ENCODE data around the gene CHAF1A.

Gene CHAF1A

GRCh38 chr19:4386041-4386782 lies 16.2 kb upstream of the CHAF1A start:
- H2AK5ac ChIP-seq (ENCODE audit: low read length, severe bottlenecking) = no peak overlapping the region
- peaks cover 51% of the 10 kb centered on the region for H3K4me1 ChIP-seq (ENCODE audit: control insufficient read depth, insufficient read depth, low read depth, low read length)
- H2AFZ ChIP-seq (ENCODE audit: low read depth, low read length) = no peak overlapping the region
- no peaks in the 10 kb centered on the region for H3K9me3 ChIP-seq (ENCODE audit: control insufficient read depth, low read length)
- no peak overlapping the region for H2BK15ac ChIP-seq (ENCODE audit: low read depth, poor library complexity, severe bottlenecking)
- no peak overlapping the region for H2BK12ac ChIP-seq (ENCODE audit: low read length in 2 of 2)
- no peak overlapping the region for H3K23ac ChIP-seq (ENCODE audit: low read length in 2 of 2)
- H4K91ac ChIP-seq (ENCODE audit: low read length) = no peak overlapping the region
- 81% methylated on average over 12 of the region's 13 CpGs for WGBS
- H3K79me1 ChIP-seq (replicated peaks; ENCODE audit: low read length, poor library complexity, severe bottlenecking) = peaks cover 9% of the 10 kb centered on the region
- H3K14ac ChIP-seq (ENCODE audit: low read length in 2 of 2) = no peak overlapping the region
- peak overlapping the region; percentile 85 for H3K27ac ChIP-seq (ENCODE audit: low read length, poor library complexity, severe bottlenecking)
- DNase-seq = no peak
- no peak overlapping the region for H3K18ac ChIP-seq (ENCODE audit: low read depth in 1 of 2, low read length in 2 of 2)
- H2BK120ac ChIP-seq (ENCODE audit: low read depth, low read length) = no peak overlapping the region
- no peak overlapping the region for H4K8ac ChIP-seq (ENCODE audit: low read length)
- peak overlapping the region; percentile 2 for H3K4me2 ChIP-seq (ENCODE audit: low read length, poor library complexity, severe bottlenecking)
- H3K27me3 ChIP-seq (ENCODE audit: control insufficient read depth in 1 of 2, insufficient read depth in 1 of 2, low read length in 2 of 2) = no peaks in the 10 kb centered on the region
- H3K4me3 ChIP-seq (ENCODE audit: insufficient read depth in 1 of 2, low read depth in 1 of 2, low read length in 2 of 2) = no peak overlapping the region
- H3K4ac ChIP-seq (ENCODE audit: low read depth in 1 of 2, low read length in 2 of 2) = no peak overlapping the region
- peaks cover 39 to 46% of the 10 kb centered on the region in 2 experiments for H3K36me3 ChIP-seq (ENCODE audit: control insufficient read depth in 1 of 2, insufficient read depth in 2 of 2, low read depth in 1 of 2, low read length in 2 of 2)
- H2BK5ac ChIP-seq (ENCODE audit: low read depth, low read length, poor library complexity, severe bottlenecking) = no peak overlapping the region
- peak overlapping the region; percentile 33 for H3K9ac ChIP-seq (ENCODE audit: low read length)

- Histone ChIP-seq H2AFZ (ENCODE audit: low read depth, low read length) (no peak overlapping the region), H3K9ac (ENCODE audit: low read length) (peak overlapping the region; percentile 21), H2BK15ac (ENCODE audit: low read depth, poor library complexity, severe bottlenecking) (peak overlapping the region; percentile 12), H2BK120ac (ENCODE audit: low read depth, low read length) (no peak overlapping the region), H4K8ac (ENCODE audit: low read length) (no peak overlapping the region), H3K4me2 (ENCODE audit: low read length, poor library complexity, severe bottlenecking) (no peak overlapping the region), H3K4me3 (ENCODE audit: insufficient read depth in 1 of 2, low read depth in 1 of 2, low read length in 2 of 2) (no peak overlapping the region), H4K91ac (ENCODE audit: low read length) (peak overlapping the region; percentile 25), H2AK5ac (ENCODE audit: low read length, severe bottlenecking) (peak overlapping the region; percentile 63), H3K9me3 (ENCODE audit: control insufficient read depth, low read length) (no peaks in the 10 kb centered on the region), H3K14ac (ENCODE audit: low read length in 2 of 2) (peak overlapping the region in 1 of 2 experiments; percentile 77), H2BK5ac (ENCODE audit: low read depth, low read length, poor library complexity, severe bottlenecking) (no peak overlapping the region), H3K36me3 (ENCODE audit: control insufficient read depth in 1 of 2, insufficient read depth in 2 of 2, low read depth in 1 of 2, low read length in 2 of 2) (peaks cover 35 to 40% of the 10 kb centered on the region in 2 experiments), H3K27ac (ENCODE audit: low read length, poor library complexity, severe bottlenecking) (no peak overlapping the region), H3K18ac (ENCODE audit: low read depth in 1 of 2, low read length in 2 of 2) (peak overlapping the region in 1 of 2 experiments; percentile 34), H2BK12ac (ENCODE audit: low read length in 2 of 2) (peak overlapping the region in 1 of 2 experiments; percentile 46), H3K23ac (ENCODE audit: low read length in 2 of 2) (no peak overlapping the region), H3K27me3 (ENCODE audit: control insufficient read depth in 1 of 2, insufficient read depth in 1 of 2, low read length in 2 of 2) (no peaks in the 10 kb centered on the region), H3K79me1 (replicated peaks; ENCODE audit: low read length, poor library complexity, severe bottlenecking) (peaks cover 6% of the 10 kb centered on the region), H3K4me1 (ENCODE audit: control insufficient read depth, insufficient read depth, low read depth, low read length) (peaks cover 64% of the 10 kb centered on the region), H3K4ac (ENCODE audit: low read depth in 1 of 2, low read length in 2 of 2) (no peak overlapping the region)
- no peak for DNase-seq
- 93% methylated on average over 16 of the region's 16 CpGs for WGBS
These were observed 13.9 kb upstream of the CHAF1A start for GRCh38 chr19:4388337-4389063.

GRCh38 chr19:4389064-4389375 lies 13.4 kb upstream of the CHAF1A start:
- H4K91ac ChIP-seq (ENCODE audit: low read length) = peak overlapping the region; percentile 74
- 90% methylated on average over 9 of the region's 9 CpGs for WGBS
- H2BK5ac ChIP-seq (ENCODE audit: low read depth, low read length, poor library complexity, severe bottlenecking) = no peak overlapping the region

GRCh38 chr19:4389511-4390016 lies 12.9 kb upstream of the CHAF1A start:
- H3K79me1 ChIP-seq (replicated peaks; ENCODE audit: low read length, poor library complexity, severe bottlenecking) = peaks cover 2% of the 10 kb centered on the region
- 80% methylated on average over 17 of the region's 17 CpGs for WGBS
- H3K27ac ChIP-seq (ENCODE audit: low read length, poor library complexity, severe bottlenecking) = peak overlapping the region; percentile 85
- peak overlapping the region; percentile 56 to 81 for H3K18ac ChIP-seq (ENCODE audit: low read depth in 1 of 2, low read length in 2 of 2)
- peaks cover 28 to 29% of the 10 kb centered on the region in 2 experiments for H3K36me3 ChIP-seq (ENCODE audit: control insufficient read depth in 1 of 2, insufficient read depth in 2 of 2, low read depth in 1 of 2, low read length in 2 of 2)
- H3K9ac ChIP-seq (ENCODE audit: low read length) = peak overlapping the region; percentile 82
- DNase-seq = no peak
- H3K4ac ChIP-seq (ENCODE audit: low read depth in 1 of 2, low read length in 2 of 2) = peak overlapping the region; percentile 18 to 45
- no peak overlapping the region for H3K23ac ChIP-seq (ENCODE audit: low read length in 2 of 2)
- peaks cover 67% of the 10 kb centered on the region for H3K4me1 ChIP-seq (ENCODE audit: control insufficient read depth, insufficient read depth, low read depth, low read length)
- peak overlapping the region in 1 of 2 experiments; percentile 62 for H3K4me3 ChIP-seq (ENCODE audit: insufficient read depth in 1 of 2, low read depth in 1 of 2, low read length in 2 of 2)
- peak overlapping the region; percentile 5 for H4K91ac ChIP-seq (ENCODE audit: low read length)
- H2AFZ ChIP-seq (ENCODE audit: low read depth, low read length) = no peak overlapping the region
- no peak overlapping the region for H2BK120ac ChIP-seq (ENCODE audit: low read depth, low read length)
- no peaks in the 10 kb centered on the region for H3K27me3 ChIP-seq (ENCODE audit: control insufficient read depth in 1 of 2, insufficient read depth in 1 of 2, low read length in 2 of 2)
- no peak overlapping the region for H3K4me2 ChIP-seq (ENCODE audit: low read length, poor library complexity, severe bottlenecking)
- H2AK5ac ChIP-seq (ENCODE audit: low read length, severe bottlenecking) = peak overlapping the region; percentile 6
- H3K14ac ChIP-seq (ENCODE audit: low read length in 2 of 2) = peak overlapping the region in 1 of 2 experiments; percentile 72
- H2BK15ac ChIP-seq (ENCODE audit: low read depth, poor library complexity, severe bottlenecking) = no peak overlapping the region
- H4K8ac ChIP-seq (ENCODE audit: low read length) = peak overlapping the region; percentile 5
- peak overlapping the region in 1 of 2 experiments; percentile 33 for H2BK12ac ChIP-seq (ENCODE audit: low read length in 2 of 2)
- no peak overlapping the region for H2BK5ac ChIP-seq (ENCODE audit: low read depth, low read length, poor library complexity, severe bottlenecking)
- no peaks in the 10 kb centered on the region for H3K9me3 ChIP-seq (ENCODE audit: control insufficient read depth, low read length)

More at GRCh38 chr19:4389064-4389375, 13.4 kb upstream of the CHAF1A start:
- Histone ChIP-seq H3K14ac (ENCODE audit: low read length in 2 of 2) (no peak overlapping the region), H3K36me3 (ENCODE audit: control insufficient read depth in 1 of 2, insufficient read depth in 2 of 2, low read depth in 1 of 2, low read length in 2 of 2) (peaks cover 30 to 34% of the 10 kb centered on the region in 2 experiments), H3K4me1 (ENCODE audit: control insufficient read depth, insufficient read depth, low read depth, low read length) (peaks cover 66% of the 10 kb centered on the region), H2AFZ (ENCODE audit: low read depth, low read length) (no peak overlapping the region), H3K23ac (ENCODE audit: low read length in 2 of 2) (peak overlapping the region in 1 of 2 experiments; percentile 6), H4K8ac (ENCODE audit: low read length) (peak overlapping the region; percentile 47), H3K4ac (ENCODE audit: low read depth in 1 of 2, low read length in 2 of 2) (no peak overlapping the region), H2BK120ac (ENCODE audit: low read depth, low read length) (no peak overlapping the region), H3K79me1 (replicated peaks; ENCODE audit: low read length, poor library complexity, severe bottlenecking) (peaks cover 4% of the 10 kb centered on the region), H3K27ac (ENCODE audit: low read length, poor library complexity, severe bottlenecking) (no peak overlapping the region), H3K27me3 (ENCODE audit: control insufficient read depth in 1 of 2, insufficient read depth in 1 of 2, low read length in 2 of 2) (no peaks in the 10 kb centered on the region), H3K4me3 (ENCODE audit: insufficient read depth in 1 of 2, low read depth in 1 of 2, low read length in 2 of 2) (no peak overlapping the region), H3K9me3 (ENCODE audit: control insufficient read depth, low read length) (no peaks in the 10 kb centered on the region), H2AK5ac (ENCODE audit: low read length, severe bottlenecking) (no peak overlapping the region), H3K18ac (ENCODE audit: low read depth in 1 of 2, low read length in 2 of 2) (no peak overlapping the region), H2BK15ac (ENCODE audit: low read depth, poor library complexity, severe bottlenecking) (peak overlapping the region; percentile 12), H2BK12ac (ENCODE audit: low read length in 2 of 2) (peak overlapping the region; percentile 17 to 46), H3K9ac (ENCODE audit: low read length) (peak overlapping the region; percentile 21), H3K4me2 (ENCODE audit: low read length, poor library complexity, severe bottlenecking) (no peak overlapping the region)
- DNase-seq = no peak

Measured in mesenchymal stem cell (in vitro differentiated cells and primary cell).